HG03521 (cell line): ENCODE data around the gene IL1RAPL2.

Experiments used
- ATAC-seq: cut with Tn5 transposase; IDR thresholded peaks from one replicate; pipeline ENCODE4 v1.9.1; 2021; ENCODE audit warnings: mild to moderate bottlenecking, moderate library complexity; ENCODE audit not compliant: unreplicated experiment

The IL1RAPL2 gene

GRCh38 chrX:105260291-105261043 lies 694.5 kb downstream of the IL1RAPL2 start:
- ATAC-seq = no peak

GRCh38 chrX:105263171-105263570 lies 697.2 kb downstream of the IL1RAPL2 start:
- no peak for ATAC-seq

GRCh38 chrX:105263801-105264200 lies 697.8 kb downstream of the IL1RAPL2 start:
- ATAC-seq = no peak

- no peak for ATAC-seq
Measured at GRCh38 chrX:105265093-105265492, 699.1 kb downstream of the IL1RAPL2 start.

- no peak for ATAC-seq
Measured at GRCh38 chrX:105266456-105266855, 700.5 kb downstream of the IL1RAPL2 start.

GRCh38 chrX:105267167-105267566 lies 701.2 kb downstream of the IL1RAPL2 start:
- ATAC-seq = no peak

GRCh38 chrX:105269386-105269785 lies 703.4 kb downstream of the IL1RAPL2 start:
- ATAC-seq = no peak

GRCh38 chrX:105273326-105273725 lies 707.3 kb downstream of the IL1RAPL2 start:
- no peak for ATAC-seq

- no peak for ATAC-seq
Measured at GRCh38 chrX:105274091-105274490, 708.1 kb downstream of the IL1RAPL2 start.

- ATAC-seq = no peak
Measured at GRCh38 chrX:105277132-105277531, 711.1 kb downstream of the IL1RAPL2 start.

GRCh38 chrX:105282077-105282476 lies 716.1 kb downstream of the IL1RAPL2 start:
- no peak for ATAC-seq

- ATAC-seq = no peak
Measured at GRCh38 chrX:105297041-105297440, 731.0 kb downstream of the IL1RAPL2 start.

GRCh38 chrX:105299286-105299685 lies 733.3 kb downstream of the IL1RAPL2 start:
- no peak for ATAC-seq

- ATAC-seq = no peak
Measured at GRCh38 chrX:105302246-105302645, 736.2 kb downstream of the IL1RAPL2 start.

GRCh38 chrX:105307762-105308161 lies 741.8 kb downstream of the IL1RAPL2 start:
- ATAC-seq = no peak

GRCh38 chrX:105313596-105313995 lies 747.6 kb downstream of the IL1RAPL2 start:
- no peak for ATAC-seq

- ATAC-seq = no peak
Measured at GRCh38 chrX:105314458-105314857, 748.5 kb downstream of the IL1RAPL2 start.

- ATAC-seq = no peak
Measured at GRCh38 chrX:105315248-105315647, 749.2 kb downstream of the IL1RAPL2 start.

GRCh38 chrX:105317117-105317516 lies 751.1 kb downstream of the IL1RAPL2 start:
- no peak for ATAC-seq

GRCh38 chrX:105323928-105324327 lies 757.9 kb downstream of the IL1RAPL2 start:
- ATAC-seq = no peak

- no peak for ATAC-seq
Measured at GRCh38 chrX:105328773-105329172, 762.8 kb downstream of the IL1RAPL2 start.

GRCh38 chrX:105331244-105331643 lies 765.2 kb downstream of the IL1RAPL2 start:
- ATAC-seq = no peak

GRCh38 chrX:105347373-105347772 lies 781.4 kb downstream of the IL1RAPL2 start:
- no peak for ATAC-seq
